ENCODE results near the gene LASP1NB.

The LASP1NB gene

GRCh38 chr17:38888842-38889241, 36.6 kb upstream of the LASP1NB start:
- Histone ChIP-seq H3K4me3 (no peak overlapping the region), H3K27ac (replicated peaks in 1 of 4) (no peak overlapping the region), H3K9me3 (no peaks in the 10 kb centered on the region), H3K36me3 (peaks cover 30 to 74% (median 63%) of the 10 kb centered on the region in 4 donors), H3K27me3 (no peaks in the 10 kb centered on the region), H3K4me1 (peaks cover 51 to 89% (median 71%) of the 10 kb centered on the region in 4 donors)
- intact Hi-C loops (cut with DNase I) = no loop called here
- TF ChIP-seq, protein P1, sequence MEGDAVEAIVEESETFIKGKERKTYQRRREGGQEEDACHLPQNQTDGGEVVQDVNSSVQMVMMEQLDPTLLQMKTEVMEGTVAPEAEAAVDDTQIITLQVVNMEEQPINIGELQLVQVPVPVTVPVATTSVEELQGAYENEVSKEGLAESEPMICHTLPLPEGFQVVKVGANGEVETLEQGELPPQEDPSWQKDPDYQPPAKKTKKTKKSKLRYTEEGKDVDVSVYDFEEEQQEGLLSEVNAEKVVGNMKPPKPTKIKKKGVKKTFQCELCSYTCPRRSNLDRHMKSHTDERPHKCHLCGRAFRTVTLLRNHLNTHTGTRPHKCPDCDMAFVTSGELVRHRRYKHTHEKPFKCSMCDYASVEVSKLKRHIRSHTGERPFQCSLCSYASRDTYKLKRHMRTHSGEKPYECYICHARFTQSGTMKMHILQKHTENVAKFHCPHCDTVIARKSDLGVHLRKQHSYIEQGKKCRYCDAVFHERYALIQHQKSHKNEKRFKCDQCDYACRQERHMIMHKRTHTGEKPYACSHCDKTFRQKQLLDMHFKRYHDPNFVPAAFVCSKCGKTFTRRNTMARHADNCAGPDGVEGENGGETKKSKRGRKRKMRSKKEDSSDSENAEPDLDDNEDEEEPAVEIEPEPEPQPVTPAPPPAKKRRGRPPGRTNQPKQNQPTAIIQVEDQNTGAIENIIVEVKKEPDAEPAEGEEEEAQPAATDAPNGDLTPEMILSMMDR (IDR thresholded peaks at IDR 0.05) = no peak
- no peak for TF ChIP-seq POLR2AphosphoS5 (IDR thresholded peaks at IDR 0.05)
- TF ChIP-seq POLR2A (IDR thresholded peaks at IDR 0.05; ENCODE audit: low read depth) = no peak
- no peak for TF ChIP-seq EP300 (IDR thresholded peaks at IDR 0.05)
- DNase-seq (ENCODE audit: extremely low spot score) = no peak
- WGBS = 89% methylated on average over 9 of the region's 9 CpGs

- 93% methylated on average over 12 of the region's 12 CpGs for WGBS
- H3K4me1 ChIP-seq = peaks cover 51 to 89% (median 71%) of the 10 kb centered on the region in 4 donors
Measured at GRCh38 chr17:38889745-38890409, 35.5 kb upstream of the LASP1NB start.

GRCh38 chr17:38890410-38890746, 35.0 kb upstream of the LASP1NB start:
- no peak for DNase-seq (ENCODE audit: extremely low spot score)
- Histone ChIP-seq H3K27ac (replicated peaks in 1 of 4) (peak overlapping the region in 1 of 4 donors; percentile 19), H3K4me1 (peaks cover 48 to 84% (median 69%) of the 10 kb centered on the region in 4 donors), H3K36me3 (peaks cover 30 to 78% (median 70%) of the 10 kb centered on the region in 4 donors), H3K4me3 (no peak overlapping the region), H3K27me3 (no peaks in the 10 kb centered on the region), H3K9me3 (no peaks in the 10 kb centered on the region)
- 86% methylated on average over 8 of the region's 8 CpGs for WGBS
- intact Hi-C loops (cut with DNase I) = no loop called here
- no peak for TF ChIP-seq POLR2AphosphoS5 (IDR thresholded peaks at IDR 0.05)
- no peak for TF ChIP-seq POLR2A (IDR thresholded peaks at IDR 0.05; ENCODE audit: low read depth)
- TF ChIP-seq EP300 (IDR thresholded peaks at IDR 0.05) = no peak
- TF ChIP-seq, protein P1 (IDR thresholded peaks at IDR 0.05) = no peak

More at GRCh38 chr17:38889745-38890409, 35.5 kb upstream of the LASP1NB start:
- TF ChIP-seq POLR2AphosphoS5 (IDR thresholded peaks at IDR 0.05) = no peak
- TF ChIP-seq, protein P1 (IDR thresholded peaks at IDR 0.05) = no peak
- TF ChIP-seq POLR2A (IDR thresholded peaks at IDR 0.05; ENCODE audit: low read depth) = no peak
- TF ChIP-seq EP300 (IDR thresholded peaks at IDR 0.05) = no peak
- H3K36me3 ChIP-seq = peaks cover 30 to 79% (median 69%) of the 10 kb centered on the region in 4 donors
- no peak for DNase-seq (ENCODE audit: extremely low spot score)
- H3K27ac ChIP-seq (replicated peaks in 1 of 4) = peak overlapping the region in 1 of 4 donors; percentile 19
- H3K27me3 ChIP-seq = no peaks in the 10 kb centered on the region
- H3K9me3 ChIP-seq = no peaks in the 10 kb centered on the region
- H3K4me3 ChIP-seq = no peak overlapping the region
- intact Hi-C loops (cut with DNase I) = no loop called here

DNA sequence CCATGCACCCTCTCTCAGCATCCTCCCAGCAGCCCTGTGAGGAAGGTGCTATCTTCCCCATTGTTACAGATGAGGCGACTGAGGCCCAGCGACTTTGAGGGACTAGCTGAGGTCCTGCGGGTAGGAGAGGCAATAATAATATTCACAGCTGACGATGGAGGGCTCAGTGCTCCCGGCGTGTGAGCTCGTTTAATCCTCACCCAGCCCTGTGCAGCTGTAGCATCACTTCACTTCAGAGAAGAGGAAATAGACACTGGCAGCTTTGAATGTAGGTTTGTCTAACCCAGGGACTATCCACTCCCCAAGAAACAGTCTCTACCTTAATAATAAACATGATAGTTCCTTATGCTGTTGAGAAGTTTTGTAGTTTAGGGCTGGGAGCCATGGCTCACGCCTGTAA, 34.0 kb upstream of the LASP1NB start:
- Histone ChIP-seq H3K9me3 (no peaks in the 10 kb centered on the region), H3K4me1 (peaks cover 43 to 81% (median 69%) of the 10 kb centered on the region in 4 donors), H3K27me3 (no peaks in the 10 kb centered on the region), H3K36me3 (peaks cover 30 to 87% (median 72%) of the 10 kb centered on the region in 4 donors), H3K4me3 (no peak overlapping the region), H3K27ac (replicated peaks in 1 of 4) (no peak overlapping the region)
- DNase-seq (ENCODE audit: extremely low spot score) = no peak
- TF ChIP-seq, protein P1 (IDR thresholded peaks at IDR 0.05) = no peak
- no peak for TF ChIP-seq EP300 (IDR thresholded peaks at IDR 0.05)
- TF ChIP-seq POLR2AphosphoS5 (IDR thresholded peaks at IDR 0.05) = no peak
- no peak for TF ChIP-seq POLR2A (IDR thresholded peaks at IDR 0.05; ENCODE audit: low read depth)
- intact Hi-C loops (cut with DNase I) = no loop called here
- WGBS = 82% methylated on average over 8 of the region's 8 CpGs

Measured in esophagus muscularis mucosa (tissue), 4 donors.